Large intestine (tissue), 3 donors: ENCODE results near the gene FUT6. TPM values are rescaled to one million over a fixed set of nuclear protein-coding genes. Genes with fewer than 3 reads are reported as not detected.

Experiments
- DNase-seq, 2 donors: peaks; one replicate each; pipeline versions ENCODE4 v3.0.0 to v3.0.0-alpha.2; 2013
- H3K27ac ChIP-seq: one replicate; pipeline ENCODE4 v1.5.1; 2013; ENCODE audit warnings: low read length
- H3K27me3 ChIP-seq: 2 replicates; pipeline ENCODE4 v1.6.1; 2013; ENCODE audit warnings: low read length; ENCODE audit not compliant: control insufficient read depth, insufficient read depth
- H3K36me3 ChIP-seq: 2 replicates; pipeline ENCODE4 v1.6.1; 2013; ENCODE audit warnings: low read length; ENCODE audit not compliant: control insufficient read depth, insufficient read depth
- H3K4me1 ChIP-seq: one replicate; pipeline ENCODE4 v1.6.1; 2013; ENCODE audit warnings: low read length; ENCODE audit not compliant: control insufficient read depth, insufficient read depth
- H3K4me3 ChIP-seq: one replicate; pipeline ENCODE4 v1.5.1; 2013; ENCODE audit warnings: low read length
- H3K9me3 ChIP-seq: one replicate; pipeline ENCODE4 v1.6.1; 2013; ENCODE audit warnings: mild to moderate bottlenecking, low read depth, low read length, moderate library complexity; ENCODE audit not compliant: control insufficient read depth
- WGBS: methylation state at CpG from one replicate; pipeline ENCODE4 v1.1.5; 2013; ENCODE audit warnings: low lambda C conversion rate; ENCODE audit not compliant: insufficient coverage; 5-methylcytosine and 5-hydroxymethylcytosine counted together
- polyA plus RNA-seq: library from polyadenylated mRNA; unstranded; fragments of 120-200 nt; gene quantifications from one replicate; pipeline ENCODE4 v1.2.1, GENCODE V29; 2013

The FUT6 gene
- polyA plus RNA-seq, 1 donor = 0.99 TPM

GRCh38 chr19:5790559-5791520, 48.7 kb downstream of the FUT6 start, which contains the start of gene DUS3L:
TSS of gene DUS3L (minus strand) at chr19:5791163. CDS start at chr19:5791141, 22 bp downstream.
- Histone ChIP-seq H3K27me3 (no peaks in the 10 kb centered on the region), H3K36me3 (peaks cover 40% of the 10 kb centered on the region), H3K4me3 (peak within 1 kb of the TSS; percentile 95), H3K4me1 (peaks cover 8% of the 10 kb centered on the region), H3K27ac (peak within 1 kb of the TSS; percentile 96), H3K9me3 (peaks cover 11% of the 10 kb centered on the region)
- peak; percentile 99 for DNase-seq
- no CpG with 5 or more reads among the region's 72 CpGs for WGBS

GRCh38 chr19:5789886-5790558, 49.5 kb downstream of the FUT6 start:
- DNase-seq = no peak
- WGBS = no CpG with 5 or more reads among the region's 26 CpGs
- Histone ChIP-seq H3K9me3 (peaks cover 15% of the 10 kb centered on the region), H3K36me3 (peaks cover 49% of the 10 kb centered on the region), H3K4me1 (peaks cover 8% of the 10 kb centered on the region), H3K27me3 (no peaks in the 10 kb centered on the region), H3K27ac (no peak overlapping the region), H3K4me3 (peak overlapping the region; percentile 95)

GRCh38 chr19:5789351-5789761, 50.1 kb downstream of the FUT6 start:
- Histone ChIP-seq H3K9me3 (peaks cover 15% of the 10 kb centered on the region), H3K4me1 (peaks cover 8% of the 10 kb centered on the region), H3K36me3 (peaks cover 53% of the 10 kb centered on the region), H3K27ac (no peak overlapping the region), H3K4me3 (no peak overlapping the region), H3K27me3 (no peaks in the 10 kb centered on the region)
- no CpG with 5 or more reads among the region's 39 CpGs for WGBS
- DNase-seq = no peak

GRCh38 chr19:5788422-5788821, 51.1 kb downstream of the FUT6 start:
- H3K27ac ChIP-seq = no peak overlapping the region
- no peaks in the 10 kb centered on the region for H3K27me3 ChIP-seq
- peaks cover 8% of the 10 kb centered on the region for H3K4me1 ChIP-seq
- H3K36me3 ChIP-seq = peaks cover 59% of the 10 kb centered on the region
- DNase-seq = no peak
- H3K9me3 ChIP-seq = peaks cover 15% of the 10 kb centered on the region
- 100% methylated on average over 2 of the region's 5 CpGs for WGBS
- H3K4me3 ChIP-seq = no peak overlapping the region

- H3K27me3 ChIP-seq = no peaks in the 10 kb centered on the region
- no CpG with 5 or more reads among the region's 39 CpGs for WGBS
- H3K9me3 ChIP-seq = peaks cover 15% of the 10 kb centered on the region
- peaks cover 8% of the 10 kb centered on the region for H3K4me1 ChIP-seq
- no peak overlapping the region for H3K4me3 ChIP-seq
- peaks cover 59% of the 10 kb centered on the region for H3K36me3 ChIP-seq
- DNase-seq = no peak
- H3K27ac ChIP-seq = no peak overlapping the region
Measured at GRCh38 chr19:5787409-5788182, 51.9 kb downstream of the FUT6 start.

- no peaks in the 10 kb centered on the region for H3K27me3 ChIP-seq
- H3K9me3 ChIP-seq = peaks cover 15% of the 10 kb centered on the region
- no peak overlapping the region for H3K4me3 ChIP-seq
- no peak overlapping the region for H3K27ac ChIP-seq
- no peak for DNase-seq
- H3K4me1 ChIP-seq = peaks cover 8% of the 10 kb centered on the region
- WGBS = no CpG with 5 or more reads among the region's 44 CpGs
- H3K36me3 ChIP-seq = peaks cover 59% of the 10 kb centered on the region
Measured at GRCh38 chr19:5786593-5787408, 52.7 kb downstream of the FUT6 start.

GRCh38 chr19:5785423-5785822, 54.1 kb downstream of the FUT6 start:
- no peaks in the 10 kb centered on the region for H3K27me3 ChIP-seq
- no CpG with 5 or more reads among the region's 37 CpGs for WGBS
- no peak for DNase-seq
- peaks cover 10% of the 10 kb centered on the region for H3K9me3 ChIP-seq
- H3K27ac ChIP-seq = no peak overlapping the region
- no peak overlapping the region for H3K4me3 ChIP-seq
- peaks cover 5% of the 10 kb centered on the region for H3K4me1 ChIP-seq
- H3K36me3 ChIP-seq = peaks cover 59% of the 10 kb centered on the region

- no peak for DNase-seq
- no peak within 1 kb of the TSS for H3K27ac ChIP-seq
- H3K27me3 ChIP-seq = no peaks in the 10 kb centered on the region
- peaks cover 10% of the 10 kb centered on the region for H3K9me3 ChIP-seq
- no peak within 1 kb of the TSS for H3K4me3 ChIP-seq
- H3K4me1 ChIP-seq = no peaks in the 10 kb centered on the region
- WGBS = no CpG with 5 or more reads among the region's 15 CpGs
- peaks cover 54% of the 10 kb centered on the region for H3K36me3 ChIP-seq
Measured at GRCh38 chr19:5784581-5785147, 54.8 kb downstream of the FUT6 start, which contains the start of gene PRR22. TSS of gene PRR22 (minus strand) at chr19:5784746. CDS start at chr19:5784660, 86 bp downstream.
